SH-SY5Y (cell line): Measurements from ENCODE around the gene VSTM4.

Experiments used
- GATA2 ChIP-seq: IDR thresholded peaks from 2 replicates; pipeline ENCODE4 v1.6.1; 2011; ENCODE audit warnings: mild to moderate bottlenecking, low read depth, low read length
- GATA3 ChIP-seq: IDR thresholded peaks from 2 replicates; pipeline ENCODE4 v1.6.1; 2011; ENCODE audit warnings: low read depth, mild to moderate bottlenecking, low read length, moderate library complexity

DNA sequence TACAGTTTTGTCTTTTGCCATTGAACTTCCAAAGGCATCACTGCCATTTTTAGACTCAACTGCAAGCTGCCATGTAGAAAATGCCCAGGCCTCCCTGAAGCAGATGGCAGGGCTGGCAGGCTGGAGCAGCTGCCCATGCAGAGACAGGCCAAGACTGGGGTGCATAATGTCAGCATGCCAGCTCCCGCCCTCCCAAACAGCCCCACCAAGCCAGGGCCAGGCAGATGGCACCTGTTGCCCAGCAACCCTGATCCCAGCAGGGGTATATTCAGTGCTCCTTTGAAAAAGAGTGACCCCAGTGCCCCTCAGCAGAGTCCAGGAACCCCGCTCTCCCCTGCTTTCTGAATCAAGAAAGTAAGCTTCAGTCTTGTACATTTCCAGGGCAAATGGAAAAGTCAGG, 32.6 kb downstream of the VSTM4 start:
- no peak for TF ChIP-seq GATA2
- no peak for TF ChIP-seq GATA3
